ENCODE results near the gene KIF23.

- TF ChIP-seq CTCF (IDR thresholded peaks at IDR 0.05) (no peak), POLR2AphosphoS5 (IDR thresholded peaks at IDR 0.05; ENCODE audit: low read depth, low read length) (no peak), RAD21 (IDR thresholded peaks at IDR 0.05; ENCODE audit: low read length) (no peak), FOXJ3 (CRISPR knock-in tag; IDR thresholded peaks at IDR 0.05) (no peak), ELF1 (IDR thresholded peaks at IDR 0.05) (no peak), TAF1 (IDR thresholded peaks at IDR 0.05; ENCODE audit: borderline replicate concordance, low read depth, low read length) (no peak), GATA2 (CRISPR knock-in tag; IDR thresholded peaks at IDR 0.05) (no peak), SMC3 (IDR thresholded peaks at IDR 0.05; ENCODE audit: low read depth, low read length) (no peak), EP300 (IDR thresholded peaks at IDR 0.05; ENCODE audit: borderline replicate concordance in 1 of 2, low read depth in 1 of 2, low read length in 1 of 2) (no peak), EZH2phosphoT487 (IDR thresholded peaks at IDR 0.05; ENCODE audit: borderline replicate concordance, low read depth) (no peak), RFX5 (IDR thresholded peaks at IDR 0.05; ENCODE audit: low read length) (no peak), MXI1 (IDR thresholded peaks at IDR 0.05; ENCODE audit: low read depth, low read length) (no peak)
- TF ChIP-seq, protein P1, sequence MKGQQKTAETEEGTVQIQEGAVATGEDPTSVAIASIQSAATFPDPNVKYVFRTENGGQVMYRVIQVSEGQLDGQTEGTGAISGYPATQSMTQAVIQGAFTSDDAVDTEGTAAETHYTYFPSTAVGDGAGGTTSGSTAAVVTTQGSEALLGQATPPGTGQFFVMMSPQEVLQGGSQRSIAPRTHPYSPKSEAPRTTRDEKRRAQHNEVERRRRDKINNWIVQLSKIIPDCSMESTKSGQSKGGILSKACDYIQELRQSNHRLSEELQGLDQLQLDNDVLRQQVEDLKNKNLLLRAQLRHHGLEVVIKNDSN (IDR thresholded peaks at IDR 0.05; ENCODE audit: borderline replicate concordance, low read depth), result no peak
Measured at GRCh38 chr15:69460481-69460880, 46.3 kb downstream of the KIF23 start.
